ENCODE data around the gene PFDN4.

The PFDN4 gene, protein sequence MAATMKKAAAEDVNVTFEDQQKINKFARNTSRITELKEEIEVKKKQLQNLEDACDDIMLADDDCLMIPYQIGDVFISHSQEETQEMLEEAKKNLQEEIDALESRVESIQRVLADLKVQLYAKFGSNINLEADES

DNA sequence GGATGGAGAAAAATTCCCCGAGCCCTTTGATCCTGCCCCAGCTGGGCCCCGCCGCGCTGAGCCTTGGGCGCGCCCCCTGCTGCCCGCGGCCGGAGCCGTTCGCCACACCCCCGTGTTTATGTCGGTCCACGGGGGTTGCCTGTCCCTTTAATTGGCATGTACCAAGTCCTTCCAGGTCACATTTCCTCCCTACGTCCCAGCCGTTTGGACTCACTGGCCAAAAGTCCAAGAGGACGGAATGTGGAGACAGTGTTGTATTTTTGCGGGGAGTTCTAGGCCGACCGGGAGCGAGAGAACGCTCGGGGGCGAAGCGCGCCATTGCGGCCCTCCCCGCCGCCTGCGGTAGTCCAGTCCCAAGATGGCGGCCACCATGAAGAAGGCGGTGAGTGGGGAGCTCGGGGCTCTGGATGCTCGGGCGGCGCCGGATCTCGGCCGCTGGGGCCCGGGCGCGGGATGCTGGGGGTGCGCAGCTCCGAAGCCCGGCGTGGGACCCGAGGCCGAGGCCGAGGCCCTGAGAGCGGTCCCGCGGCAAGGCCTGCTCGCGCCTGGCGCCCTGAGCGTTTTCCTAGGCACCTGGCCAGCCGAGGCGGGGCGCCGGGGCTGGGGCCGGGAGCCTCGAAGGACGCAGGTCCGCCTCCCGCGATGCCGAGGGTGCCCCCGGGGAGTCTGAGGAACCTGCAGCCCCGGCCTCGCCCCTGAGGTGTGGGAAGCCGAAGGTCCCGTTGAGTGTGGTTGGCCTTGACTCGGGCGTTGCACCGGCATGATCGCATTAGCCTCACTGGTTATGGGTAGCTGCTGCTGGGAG lies at the start of gene PFDN4:
PFDN4 (plus strand) TSS at position 345 of the 805 bp plus-strand sequence; CDS start at position 359, 14 bp downstream.
- peak; percentile 91 for DNase-seq

DNA sequence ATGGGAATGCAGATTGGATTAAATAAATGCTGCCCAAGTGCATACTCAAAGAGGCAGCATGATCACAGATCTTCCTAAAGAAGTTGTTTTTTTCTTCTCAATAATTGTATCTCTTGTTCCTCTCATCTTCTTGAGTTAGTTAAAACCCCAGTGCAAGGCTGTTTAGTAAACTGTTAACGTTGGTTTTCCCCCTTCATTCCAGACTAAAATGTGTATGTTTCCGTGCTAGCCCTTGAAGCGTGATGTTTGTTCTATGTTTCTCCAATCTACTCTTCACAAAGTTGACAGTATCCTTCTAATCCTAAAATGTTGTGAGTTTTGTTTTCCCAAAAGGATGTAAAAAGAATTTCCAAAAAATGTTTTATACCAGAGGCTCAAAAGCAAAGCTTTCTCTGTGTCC lies 49.7 kb upstream of the PFDN4 start:
- DNase-seq, result no peak

GRCh38 chr20:54158856-54159418 lies 49.0 kb upstream of the PFDN4 start:
- DNase-seq, result no peak

GRCh38 chr20:54160065-54161007 lies 47.6 kb upstream of the PFDN4 start:
- no peak for DNase-seq

GRCh38 chr20:54161008-54161820 lies 46.7 kb upstream of the PFDN4 start:
- no peak for DNase-seq

DNA sequence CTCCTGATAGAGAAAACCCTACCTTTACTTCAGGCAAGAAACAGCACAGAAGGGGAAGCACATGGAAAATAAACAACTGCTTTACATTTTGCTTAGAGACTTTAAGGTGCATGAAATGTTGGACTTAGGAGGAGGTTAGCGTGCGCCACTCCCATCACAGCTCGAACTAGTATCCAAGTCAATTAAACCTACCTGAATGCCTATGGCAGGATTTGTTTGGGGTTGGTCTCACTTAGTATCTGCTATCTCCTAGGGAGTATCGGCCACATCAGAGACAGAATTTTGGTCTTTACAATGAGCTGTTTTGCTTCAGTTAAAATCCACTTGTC lies 46.1 kb upstream of the PFDN4 start:
- no peak for DNase-seq

DNA sequence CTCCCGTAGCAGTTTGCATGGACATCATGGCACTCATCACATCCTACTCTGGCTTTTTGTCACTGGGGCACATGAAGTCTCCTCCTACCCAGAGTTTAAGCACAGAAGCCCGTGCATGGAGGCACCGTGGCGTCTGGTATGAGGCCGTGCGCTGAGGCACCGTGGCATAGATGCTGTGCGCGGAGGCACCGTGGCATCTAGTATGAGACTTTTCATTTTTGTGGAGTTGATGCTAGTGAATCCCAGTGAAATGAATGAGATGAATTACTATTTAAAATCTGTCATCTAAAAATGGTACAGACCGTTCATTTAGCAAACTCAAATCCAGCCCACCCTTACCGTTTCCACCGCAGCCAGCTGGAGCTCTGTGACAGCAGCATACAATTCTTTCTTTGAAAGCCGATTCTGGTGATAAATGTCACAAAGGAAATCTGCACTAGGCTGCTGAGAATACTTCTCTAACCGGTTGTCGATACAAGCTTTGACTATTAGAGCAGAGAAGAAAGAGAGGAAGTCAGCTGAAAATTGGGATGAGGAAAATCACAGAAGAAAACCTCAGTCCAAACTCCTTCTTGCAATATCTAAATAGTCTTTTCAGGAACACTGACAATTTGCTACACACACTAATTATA lies 45.4 kb upstream of the PFDN4 start:
- DNase-seq, result no peak

DNA sequence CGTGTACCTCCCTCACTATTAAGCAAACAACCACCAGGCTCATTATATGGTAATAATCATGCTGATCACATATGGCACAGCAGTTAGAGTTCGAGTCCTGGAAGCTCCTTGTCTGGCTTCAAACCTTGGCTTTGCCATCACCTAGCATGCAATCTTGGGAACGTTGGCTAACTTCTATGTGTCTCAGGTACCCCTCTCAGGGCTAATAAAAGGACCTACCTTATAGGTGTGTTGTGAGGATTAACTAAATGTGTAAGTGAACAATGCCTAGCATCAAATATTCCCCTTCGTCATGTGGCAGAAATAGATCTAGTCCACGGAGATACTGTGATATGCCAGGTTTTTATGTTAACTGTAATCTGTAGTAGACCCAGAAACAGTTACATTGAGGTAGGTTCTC lies 44.5 kb upstream of the PFDN4 start:
- DNase-seq, result no peak

- DNase-seq, result no peak
Measured at GRCh38 chr20:54165014-54165413, 42.9 kb upstream of the PFDN4 start.

GRCh38 chr20:54165803-54166202 lies 42.1 kb upstream of the PFDN4 start:
- no peak for DNase-seq

GRCh38 chr20:54166987-54167662 lies 40.8 kb upstream of the PFDN4 start:
- DNase-seq, result no peak

GRCh38 chr20:54167909-54168872 lies 39.7 kb upstream of the PFDN4 start:
- DNase-seq, result no peak

GRCh38 chr20:54168961-54169862 lies 38.7 kb upstream of the PFDN4 start:
- DNase-seq, result no peak

DNA sequence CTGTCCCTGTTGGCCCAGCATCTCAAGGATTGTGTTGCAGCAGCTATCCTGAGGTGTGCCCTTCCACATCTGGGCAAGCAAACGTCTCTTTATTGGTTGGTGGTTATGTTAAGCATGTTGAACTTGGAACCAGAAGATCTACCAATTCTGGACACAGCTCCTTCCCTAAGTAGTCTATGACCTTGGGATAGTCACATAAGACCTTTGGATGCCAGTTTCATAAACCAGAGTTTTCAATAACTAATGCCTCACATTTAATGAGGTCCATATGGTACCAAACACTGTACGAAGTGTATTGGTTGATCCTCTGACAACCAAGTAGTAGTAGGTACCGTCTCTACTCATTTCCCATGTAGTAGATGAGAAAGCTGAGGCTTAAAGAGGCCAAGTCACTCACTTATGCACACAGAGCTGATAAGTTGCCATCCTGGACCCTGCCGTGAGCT lies 37.8 kb upstream of the PFDN4 start:
- DNase-seq, result no peak

DNA sequence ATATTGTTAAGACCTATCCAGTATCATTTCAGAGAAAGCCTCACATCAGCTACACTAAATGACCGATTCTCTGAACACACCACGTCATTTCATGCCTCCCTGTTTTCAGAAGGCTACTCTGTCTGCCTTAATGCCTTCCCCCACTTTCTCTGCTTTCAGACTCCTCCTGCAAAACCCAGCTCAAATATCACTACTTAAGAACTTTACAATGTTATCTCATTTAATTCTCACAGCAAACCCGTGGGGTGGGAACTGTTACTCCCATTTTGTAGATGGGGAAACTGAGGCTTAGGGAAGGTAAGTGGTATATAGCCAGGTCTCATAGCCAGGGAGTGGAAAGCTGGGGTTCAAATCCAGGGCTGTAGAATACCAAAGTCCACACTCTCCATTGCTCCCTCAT lies 36.9 kb upstream of the PFDN4 start:
- no peak for DNase-seq

- DNase-seq, result no peak
Measured at GRCh38 chr20:54172532-54172855, 35.4 kb upstream of the PFDN4 start.

DNA sequence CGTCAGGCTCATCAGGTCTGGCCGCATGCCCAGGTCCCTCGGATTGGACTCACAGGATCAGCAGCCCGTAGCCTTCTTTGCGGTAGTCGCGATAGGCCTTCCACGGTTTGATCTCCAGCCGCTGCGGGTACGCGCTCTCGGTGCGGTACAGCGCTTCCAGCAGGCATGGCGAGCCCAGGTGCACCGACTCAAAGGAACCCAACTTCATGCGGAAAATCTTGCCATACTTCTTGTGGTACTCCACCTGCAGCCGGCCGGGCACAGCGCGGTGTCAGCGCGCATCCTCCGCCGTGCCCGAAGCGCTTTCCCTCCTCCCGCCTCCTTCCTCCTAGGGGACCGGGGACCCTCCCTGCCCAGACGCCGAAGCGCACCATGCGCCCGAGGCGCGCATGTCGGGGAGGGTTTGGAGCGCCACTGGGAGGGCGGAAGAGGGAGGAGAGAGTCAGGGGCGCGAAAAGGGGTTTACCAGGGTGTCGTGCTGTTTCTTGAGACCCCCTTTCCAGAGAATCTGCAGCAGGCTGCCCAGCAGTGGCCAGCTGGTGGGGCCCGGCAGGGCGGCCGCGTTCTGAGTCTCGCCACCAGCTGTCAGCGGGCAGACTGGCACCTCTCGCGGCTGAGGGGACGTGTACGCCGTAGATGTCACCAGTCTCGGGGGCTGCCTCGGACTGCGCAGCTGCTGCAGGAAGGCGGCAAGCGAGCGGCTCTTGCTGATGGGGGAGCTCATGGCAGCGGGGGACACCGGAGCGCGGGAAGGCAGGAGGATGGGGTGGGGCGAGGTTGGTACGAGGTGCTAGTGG lies 34.8 kb upstream of the PFDN4 start:
- no peak for DNase-seq
